Neutrophil (primary cell): ENCODE data around the gene GPATCH4.

ENCODE experiments used
- H3K27ac ChIP-seq: fragments of 200-600 bp; sonication (generic); 2 replicates; pipeline ENCODE4 v1.5.1; 2016; ENCODE audit warnings: mild to moderate bottlenecking, moderate library complexity
- H3K27me3 ChIP-seq: fragments of 200-600 bp; sonication (generic); 2 replicates; pipeline ENCODE4 v1.6.0; 2016; ENCODE audit warnings: mild to moderate bottlenecking
- H3K36me3 ChIP-seq: fragments of 200-600 bp; sonication (generic); 2 replicates; pipeline ENCODE4 v1.5.1; 2017
- H3K4me1 ChIP-seq, 2 experiments: fragments of 200-600 bp in 1 of 2; sonication (generic) in 1 of 2; 1 replicate in 1 of 2; 2 replicates in 1 of 2; pipeline versions ENCODE4 v1.5.1 to v1.6.1; 2013 to 2016; ENCODE audit warnings: low read depth in 1 of 2, low read length in 1 of 2, mild to moderate bottlenecking in 1 of 2, moderate library complexity in 1 of 2; ENCODE audit not compliant: control insufficient read depth in 1 of 2, insufficient read depth in 1 of 2
- H3K4me3 ChIP-seq, 2 experiments: fragments of 200-600 bp in 1 of 2; sonication (generic) in 1 of 2; 1 replicate in 1 of 2; 2 replicates in 1 of 2; pipeline ENCODE4 v1.5.1; 2013 to 2016; ENCODE audit warnings: low read depth in 1 of 2, low read length in 1 of 2, mild to moderate bottlenecking in 1 of 2, moderate library complexity in 1 of 2
- H3K9me3 ChIP-seq: fragments of 200-600 bp; sonication (generic); 2 replicates; pipeline ENCODE4 v1.5.1; 2016
- CTCF ChIP-seq: fragments of 200-600 bp; sonication (generic); IDR thresholded peaks from 2 replicates; pipeline ENCODE4 v1.5.1; 2016; ENCODE audit warnings: antibody characterized with exemption

GPATCH4 gene

GRCh38 chr1:156601122-156601830, at the start of gene GPATCH4:
Gene GPATCH4 (minus strand): TSS chr1:156601479.
- Histone ChIP-seq H3K9me3 (no peaks in the 10 kb centered on the region), H3K36me3 (no peaks in the 10 kb centered on the region), H3K4me3 (peak within 1 kb of the TSS; percentile 70 to 75), H3K4me1 (peaks cover 14% of the 10 kb centered on the region in 2 experiments), H3K27ac (peak within 1 kb of the TSS; percentile 9), H3K27me3 (no peaks in the 10 kb centered on the region)
- no peak for TF ChIP-seq CTCF

DNA sequence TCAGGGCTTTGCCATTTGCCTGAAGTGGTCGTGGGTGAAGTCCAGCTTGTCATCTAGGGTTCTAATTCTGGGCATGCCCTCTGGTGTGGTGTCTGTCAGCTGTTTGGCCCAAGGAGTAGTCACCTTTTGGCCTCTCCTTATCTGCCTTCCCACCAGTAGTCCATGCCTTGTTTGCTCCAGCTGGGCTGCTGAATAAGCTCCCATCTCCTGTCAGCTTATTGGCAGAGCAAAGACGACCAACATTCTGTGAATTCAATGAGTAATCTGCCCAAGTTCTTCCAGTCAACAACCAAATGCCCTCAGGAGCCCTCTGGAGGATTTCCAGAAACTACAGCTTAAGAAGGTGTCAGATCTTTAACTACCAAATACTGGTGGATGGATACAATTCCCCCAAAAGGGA, 47.7 kb upstream of the GPATCH4 start:
- no peak overlapping the region for H3K4me3 ChIP-seq
- no peaks in the 10 kb centered on the region for H3K4me1 ChIP-seq
- no peak overlapping the region for H3K27ac ChIP-seq
- TF ChIP-seq CTCF, result no peak
- no peaks in the 10 kb centered on the region for H3K36me3 ChIP-seq
- H3K9me3 ChIP-seq, result no peaks in the 10 kb centered on the region
- H3K27me3 ChIP-seq, result peaks cover 100% of the 10 kb centered on the region

DNA sequence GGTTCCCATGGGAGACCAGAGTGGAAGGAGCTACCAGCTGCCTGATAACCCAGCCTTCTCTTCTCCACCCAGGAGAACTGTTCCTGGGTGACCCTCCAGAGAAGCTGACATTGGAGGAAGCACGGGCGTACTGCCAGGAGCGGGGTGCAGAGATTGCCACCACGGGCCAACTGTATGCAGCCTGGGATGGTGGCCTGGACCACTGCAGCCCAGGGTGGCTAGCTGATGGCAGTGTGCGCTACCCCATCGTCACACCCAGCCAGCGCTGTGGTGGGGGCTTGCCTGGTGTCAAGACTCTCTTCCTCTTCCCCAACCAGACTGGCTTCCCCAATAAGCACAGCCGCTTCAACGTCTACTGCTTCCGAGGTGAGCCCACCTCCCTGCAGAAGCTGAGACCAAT, 47.2 kb upstream of the GPATCH4 start:
- TF ChIP-seq CTCF, result no peak
- H3K27ac ChIP-seq, result no peak overlapping the region
- no peaks in the 10 kb centered on the region for H3K36me3 ChIP-seq
- no peaks in the 10 kb centered on the region for H3K9me3 ChIP-seq
- no peaks in the 10 kb centered on the region for H3K4me1 ChIP-seq
- H3K27me3 ChIP-seq, result peaks cover 100% of the 10 kb centered on the region
- H3K4me3 ChIP-seq, result no peak overlapping the region

DNA sequence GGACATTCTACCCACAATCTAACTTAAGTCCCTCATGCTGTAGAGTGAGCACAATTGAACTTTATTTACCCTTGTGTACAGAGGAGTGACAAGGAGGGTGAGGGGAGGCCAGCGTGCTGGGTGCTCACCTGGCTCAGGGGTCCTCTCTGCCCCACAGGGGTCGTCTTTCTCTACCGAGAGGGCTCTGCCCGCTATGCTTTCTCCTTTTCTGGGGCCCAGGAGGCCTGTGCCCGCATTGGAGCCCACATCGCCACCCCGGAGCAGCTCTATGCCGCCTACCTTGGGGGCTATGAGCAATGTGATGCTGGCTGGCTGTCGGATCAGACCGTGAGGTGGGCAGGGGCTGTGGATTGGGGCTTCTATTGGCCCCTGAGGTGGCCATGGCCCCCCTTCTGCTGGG, 46.1 kb upstream of the GPATCH4 start:
- Histone ChIP-seq H3K9me3 (no peaks in the 10 kb centered on the region), H3K27me3 (peaks cover 100% of the 10 kb centered on the region), H3K36me3 (no peaks in the 10 kb centered on the region), H3K4me1 (no peaks in the 10 kb centered on the region), H3K4me3 (no peak overlapping the region), H3K27ac (no peak overlapping the region)
- no peak for TF ChIP-seq CTCF

DNA sequence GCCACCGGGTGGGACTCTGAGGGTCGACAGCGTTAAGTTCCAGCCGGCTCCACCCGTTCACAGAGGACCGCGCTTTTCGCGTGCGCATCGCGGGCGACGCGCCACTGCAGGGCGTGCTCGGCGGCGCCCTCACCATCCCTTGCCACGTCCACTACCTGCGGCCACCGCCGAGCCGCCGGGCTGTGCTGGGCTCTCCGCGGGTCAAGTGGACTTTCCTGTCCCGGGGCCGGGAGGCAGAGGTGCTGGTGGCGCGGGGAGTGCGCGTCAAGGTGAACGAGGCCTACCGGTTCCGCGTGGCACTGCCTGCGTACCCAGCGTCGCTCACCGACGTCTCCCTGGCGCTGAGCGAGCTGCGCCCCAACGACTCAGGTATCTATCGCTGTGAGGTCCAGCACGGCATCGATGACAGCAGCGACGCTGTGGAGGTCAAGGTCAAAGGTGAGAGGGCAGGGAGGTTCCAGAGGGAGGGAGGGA, 45.5 kb upstream of the GPATCH4 start:
- H3K27ac ChIP-seq, result no peak overlapping the region
- peaks cover 100% of the 10 kb centered on the region for H3K27me3 ChIP-seq
- TF ChIP-seq CTCF, result no peak
- H3K9me3 ChIP-seq, result no peaks in the 10 kb centered on the region
- H3K36me3 ChIP-seq, result no peaks in the 10 kb centered on the region
- no peaks in the 10 kb centered on the region for H3K4me1 ChIP-seq
- H3K4me3 ChIP-seq, result no peak overlapping the region
